T-cell (primary cell): ENCODE data around the gene ALDH3A2. TPM values are rescaled to one million over a fixed set of nuclear protein-coding genes. Genes with fewer than 3 reads are reported as not detected.
A peak's percentile ranks its signal among the peaks of the same experiment; 100 is the strongest.

Experiments used
- ATAC-seq, 4 experiments: fragments of 200-7000 bp in 3 of 4; fragments of 150-1000 bp in 1 of 4; cut with Tn5 transposase; replicated peaks in 1 of 4; 1 replicate in 3 of 4; 2 replicates in 1 of 4; pipeline ENCODE4 v1.10.0; 2021; ENCODE audit warnings: moderate library complexity in 3 of 4, mild to moderate bottlenecking in 2 of 4, moderate number of reproducible peaks in 1 of 4
- CTCF ChIA-PET, 2 donors: fragments of 300-600 bp; sonication (Branson Sonifier 250); formaldehyde crosslinking; loops; one replicate each; lab custom pipeline; 2022; ENCODE audit warnings: antibody characterized with exemption in 2 of 2; lab: Charles Lee
- POLR2A ChIA-PET, 2 donors: fragments of 300-600 bp; sonication (Branson Sonifier 250); formaldehyde crosslinking; loops; one replicate each; lab custom pipeline; 2022; ENCODE audit warnings: antibody characterized with exemption in 2 of 2; lab: Charles Lee
- DNase-seq, 35 experiments: peaks; one replicate each; pipeline versions ENCODE4 v3.0.0 to v3.0.0-alpha.2; 2013 to 2023
- H3K27ac ChIP-seq: one replicate; pipeline ENCODE4 v1.5.1; 2013; ENCODE audit warnings: low read length
- H3K27me3 ChIP-seq, 2 experiments: replicated peaks in 1 of 2; 1 replicate in 1 of 2; 2 replicates in 1 of 2; pipeline versions ENCODE4 v1.6.1 to v1.7.0; 2013; ENCODE audit warnings: low read length in 1 of 2, mixed read lengths in 1 of 2; ENCODE audit not compliant: control insufficient read depth in 2 of 2, insufficient read depth in 2 of 2; ENCODE audit errors: extremely low read depth in 1 of 2
- H3K36me3 ChIP-seq, 2 donors: 1 replicate in 1 of 2; 2 replicates in 1 of 2; pipeline versions ENCODE4 v1.6.1 to v1.7.0; 2013; ENCODE audit warnings: low read length in 1 of 2; ENCODE audit not compliant: control insufficient read depth in 2 of 2, insufficient read depth in 1 of 2; ENCODE audit errors: extremely low read depth in 1 of 2
- H3K4me1 ChIP-seq, 2 experiments: 1 replicate in 1 of 2; 2 replicates in 1 of 2; pipeline versions ENCODE4 v1.6.1 to v1.7.0; 2013; ENCODE audit warnings: low read length in 2 of 2, mixed read lengths in 1 of 2; ENCODE audit not compliant: insufficient read depth in 2 of 2, control insufficient read depth in 1 of 2; ENCODE audit errors: extremely low read depth in 1 of 2
- H3K4me3 ChIP-seq, 2 donors: 1 replicate in 1 of 2; 2 replicates in 1 of 2; pipeline versions ENCODE4 v1.5.1 to v1.7.0; 2013; ENCODE audit warnings: mild to moderate bottlenecking in 2 of 2, low read length in 1 of 2, moderate library complexity in 1 of 2; ENCODE audit not compliant: control insufficient read depth in 1 of 2; ENCODE audit errors: extremely low read depth in 1 of 2
- H3K9me3 ChIP-seq: 2 replicates; pipeline ENCODE4 v1.7.0; 2013
- H3K27ac Mint-ChIP-seq, 2 donors: one replicate each; pipeline ENCODE4 v1.8.0; 2020 to 2021; ENCODE audit warnings: mild to moderate bottlenecking in 2 of 2, mixed read lengths in 2 of 2
- H3K27me3 Mint-ChIP-seq, 2 donors: one replicate each; pipeline ENCODE4 v1.8.0; 2021 to 2022; ENCODE audit warnings: mixed read lengths in 2 of 2
- H3K36me3 Mint-ChIP-seq: one replicate; pipeline ENCODE4 v1.8.0; 2021; ENCODE audit warnings: mixed read lengths
- H3K4me1 Mint-ChIP-seq, 3 donors: one replicate each; pipeline ENCODE4 v1.8.0; 2020 to 2022; ENCODE audit warnings: mixed read lengths in 3 of 3, mild to moderate bottlenecking in 1 of 3
- H3K4me3 Mint-ChIP-seq, 3 donors: one replicate each; pipeline ENCODE4 v1.8.0; 2020 to 2022; ENCODE audit warnings: mild to moderate bottlenecking in 3 of 3, mixed read lengths in 3 of 3, moderate library complexity in 3 of 3
- H3K9me3 Mint-ChIP-seq, 3 donors: one replicate each; pipeline ENCODE4 v1.8.0; 2020 to 2022; ENCODE audit warnings: mixed read lengths in 3 of 3
- WGBS: methylation state at CpG from one replicate; pipeline ENCODE4 v1.1.5; 2013; ENCODE audit warnings: missing lambda C conversion rate; ENCODE audit not compliant: insufficient coverage; 5-methylcytosine and 5-hydroxymethylcytosine counted together
- total RNA-seq, 35 experiments: library from RNA in 6 of 35; stranded (reverse) in 6 of 35; fragments of 120-200 nt in 1 of 35; gene quantifications; one replicate each; pipeline versions ENCODE4 v1.2.1 to v1.2.4 and lab custom pipeline; 2013 to 2026

Gene ALDH3A2
- total RNA-seq, 5 donors from 2014 or later (not counting 1 experiment from before 2014, with no cell fraction given): 21.9 to 38.0 (median 35.7) TPM

DNA sequence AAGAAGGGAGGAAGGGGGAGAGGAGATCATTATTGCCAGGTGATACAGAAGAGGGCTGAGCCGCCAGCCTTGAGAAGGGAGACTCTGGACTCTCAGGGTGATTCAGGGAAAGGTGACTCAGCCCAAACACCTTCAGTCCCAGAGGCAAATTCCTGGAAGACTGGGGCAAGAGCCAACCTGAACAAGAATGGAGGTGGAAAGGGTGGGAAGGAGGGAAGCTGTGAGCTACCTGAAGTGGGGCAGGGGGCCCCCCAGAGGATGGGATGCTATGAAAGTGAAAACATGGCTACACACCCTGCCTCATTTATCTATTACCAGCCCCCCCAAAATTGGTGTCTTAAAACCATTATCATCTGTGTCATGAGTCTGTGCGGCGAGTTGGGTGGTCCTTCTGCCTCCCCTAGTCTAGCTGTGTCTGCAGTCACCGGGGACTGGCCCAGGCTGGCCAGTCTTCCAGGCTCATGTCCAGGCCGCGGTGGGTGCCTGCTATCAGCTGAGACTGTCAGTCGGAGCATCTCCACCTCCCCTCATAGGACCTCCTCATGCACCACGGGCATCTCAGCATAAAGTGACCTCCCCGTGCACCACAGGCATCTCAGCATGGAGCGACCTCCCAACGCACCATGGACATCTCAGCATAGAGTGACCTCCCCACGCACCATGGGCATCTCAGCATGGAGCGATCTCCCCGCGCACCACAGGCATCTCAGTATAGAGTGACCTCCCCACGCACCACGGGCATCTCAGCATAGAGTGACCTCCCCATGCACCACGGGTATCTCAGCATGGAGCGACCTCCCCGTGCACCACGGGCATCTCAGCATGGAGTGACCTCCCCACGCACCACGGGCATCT is 71.0 kb downstream of the ALDH3A2 start:
- H3K36me3 ChIP-seq: no peaks in the 10 kb centered on the region
- Mint-ChIP-seq H3K36me3 (no peaks in the 10 kb centered on the region), H3K9me3 (no peaks in the 10 kb centered on the region), H3K4me3 (no peak overlapping the region), H3K27ac (no peak overlapping the region), H3K4me1 (peaks cover 7 to 13% (median 9%) of the 10 kb centered on the region in 3 donors), H3K27me3 (peaks cover 0 to 3% of the 10 kb centered on the region in 2 donors)
- WGBS: 90% methylated on average over 22 of the region's 23 CpGs
- H3K4me1 ChIP-seq: peaks cover 3 to 10% of the 10 kb centered on the region in 2 experiments
- no peak for DNase-seq
- ChIA-PET POLR2A (no interaction called here), CTCF (interaction anchor here in 1 of 2 donors (0.8 kb wide), 1 partner anchor 29 kb away, joined by 5 read pairs; no protein-coding TSS in a partner anchor)
- ATAC-seq: no peak
- peaks cover 0 to 13% of the 10 kb centered on the region in 2 experiments for H3K27me3 ChIP-seq
- H3K9me3 ChIP-seq: no peaks in the 10 kb centered on the region
- H3K4me3 ChIP-seq: no peak overlapping the region
- H3K27ac ChIP-seq: no peak overlapping the region

DNA sequence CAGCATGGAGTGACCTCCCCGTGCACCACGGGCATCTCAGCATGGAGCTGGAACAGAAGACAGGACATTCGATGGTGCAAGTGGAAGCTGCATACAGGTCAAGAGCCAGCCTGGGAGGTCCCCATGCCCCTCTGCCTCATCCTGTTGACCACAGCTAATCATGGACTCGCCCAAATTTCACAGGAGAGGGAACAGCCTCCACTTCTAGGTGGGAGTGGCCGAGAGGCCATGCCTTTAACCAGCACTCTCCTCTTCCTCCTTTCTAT is 71.6 kb downstream of the ALDH3A2 start:
- H3K27me3 ChIP-seq: peaks cover 0 to 13% of the 10 kb centered on the region in 2 experiments
- 89% methylated on average over 4 of the region's 5 CpGs for WGBS
- ChIA-PET CTCF (interaction anchor here (0.5 to 0.8 kb wide), 2 partner anchors 29 to 44 kb away, joined by 5 to 9 read pairs; no protein-coding TSS in a partner anchor), POLR2A (no interaction called here)
- peaks cover 3 to 15% of the 10 kb centered on the region in 2 experiments for H3K4me1 ChIP-seq
- peaks cover 11 to 16% (median 12%) of the 10 kb centered on the region in 3 donors for H3K4me1 Mint-ChIP-seq
- H3K27ac Mint-ChIP-seq: no peak overlapping the region
- H3K36me3 Mint-ChIP-seq: no peaks in the 10 kb centered on the region
- no peak overlapping the region for H3K4me3 Mint-ChIP-seq
- H3K9me3 Mint-ChIP-seq: no peaks in the 10 kb centered on the region
- H3K27ac ChIP-seq: no peak overlapping the region
- DNase-seq (no peak), ATAC-seq (no peak)
- H3K27me3 Mint-ChIP-seq: peaks cover 0 to 3% of the 10 kb centered on the region in 2 donors
- no peaks in the 10 kb centered on the region for H3K36me3 ChIP-seq
- H3K4me3 ChIP-seq: no peak overlapping the region
- H3K9me3 ChIP-seq: no peaks in the 10 kb centered on the region

DNA sequence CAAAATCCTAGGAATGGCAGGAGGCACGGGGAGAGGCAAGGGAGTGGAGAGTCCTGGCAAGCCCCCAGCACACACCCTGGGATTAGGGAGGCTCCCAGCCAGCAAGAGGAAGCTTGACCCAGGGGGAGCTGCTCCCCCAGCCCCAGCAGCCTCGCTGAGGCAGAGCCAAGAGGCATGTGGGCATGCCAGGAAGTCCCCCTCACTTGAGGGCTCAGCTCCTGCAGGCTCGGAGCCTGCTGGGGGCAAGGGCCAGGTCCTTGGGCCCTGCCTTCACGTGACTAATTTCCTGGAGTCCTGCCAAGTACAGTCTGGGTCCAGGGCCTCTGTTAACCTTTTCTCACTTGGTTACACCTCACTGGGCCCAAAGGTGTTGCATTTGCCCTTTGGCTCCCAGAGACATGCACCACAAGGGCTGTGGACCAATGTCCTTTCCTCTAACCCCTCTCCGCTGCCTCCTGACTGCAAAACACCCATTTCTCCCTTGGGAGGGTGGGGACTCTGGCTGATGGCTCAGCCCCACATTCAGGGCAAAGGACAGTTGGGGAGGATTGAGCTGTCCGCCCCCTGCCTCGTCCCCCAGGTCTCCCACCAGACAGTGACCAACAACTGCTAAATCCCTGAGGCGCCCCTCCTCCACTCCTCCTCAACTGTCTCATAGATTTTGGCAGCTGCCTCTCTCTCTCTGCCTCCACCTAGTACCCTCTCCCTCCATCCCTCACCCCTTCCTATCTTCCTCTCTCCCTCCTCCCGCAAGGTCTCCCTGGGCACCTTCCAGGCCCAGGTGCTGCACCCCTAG is 72.3 kb downstream of the ALDH3A2 start:
- Histone ChIP-seq H3K4me1 (peaks cover 6 to 16% of the 10 kb centered on the region in 2 experiments), H3K27me3 (peaks cover 0 to 13% of the 10 kb centered on the region in 2 experiments), H3K4me3 (no peak overlapping the region), H3K9me3 (no peaks in the 10 kb centered on the region), H3K36me3 (no peaks in the 10 kb centered on the region), H3K27ac (no peak overlapping the region)
- POLR2A ChIA-PET: no interaction called here
- Mint-ChIP-seq H3K4me1 (peaks cover 17 to 23% (median 19%) of the 10 kb centered on the region in 3 donors), H3K27ac (peak overlapping the region in 1 of 2 donors; percentile 31), H3K4me3 (no peak overlapping the region), H3K36me3 (no peaks in the 10 kb centered on the region), H3K9me3 (no peaks in the 10 kb centered on the region), H3K27me3 (peaks cover 0 to 3% of the 10 kb centered on the region in 2 donors)
- 56% methylated on average over 7 of the region's 9 CpGs for WGBS
- DNase-seq: no peak
- CTCF ChIA-PET: interaction anchor here (0.5 to 0.8 kb wide), 2 partner anchors 28 to 43 kb away, joined by 5 to 9 read pairs; no protein-coding TSS in a partner anchor
- ATAC-seq: no peak

DNA sequence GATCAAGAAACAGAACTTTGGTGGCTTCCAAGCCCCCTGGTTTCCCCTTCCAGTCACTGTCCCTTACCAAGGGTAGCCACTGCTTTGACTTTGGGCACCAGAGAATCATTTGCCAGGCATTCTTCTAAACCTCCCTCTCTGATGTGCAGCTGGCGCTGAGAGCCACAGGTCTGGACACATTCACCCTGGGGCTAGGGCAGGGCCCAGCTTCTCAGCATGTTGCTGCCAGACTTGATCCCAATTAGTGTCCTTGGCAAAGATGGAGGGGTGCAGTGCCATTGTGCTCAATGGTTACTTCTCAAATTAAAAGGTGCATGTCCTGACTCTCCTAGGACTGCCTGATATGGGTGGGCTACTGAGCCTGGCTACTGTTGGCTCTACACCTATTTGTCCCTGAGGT is 75.4 kb downstream of the ALDH3A2 start:
- DNase-seq (no peak), ATAC-seq (peak in 1 of 4 experiments; percentile 6)
- Mint-ChIP-seq H3K27ac (peak overlapping the region; percentile 71 to 87), H3K36me3 (no peaks in the 10 kb centered on the region), H3K4me3 (peak overlapping the region; percentile 60 to 86 (median 63)), H3K27me3 (peaks cover 0 to 3% of the 10 kb centered on the region in 2 donors), H3K9me3 (no peaks in the 10 kb centered on the region), H3K4me1 (peaks cover 25 to 28% (median 26%) of the 10 kb centered on the region in 3 donors)
- 100% methylated on average over 1 of the region's 1 CpG for WGBS
- ChIA-PET POLR2A (no interaction called here), CTCF (interaction anchor here in 1 of 2 donors (0.7 kb wide), 1 partner anchor 17 kb away, joined by 4 read pairs; no protein-coding TSS in a partner anchor)
- Histone ChIP-seq H3K27ac (peak overlapping the region; percentile 49), H3K4me3 (peak overlapping the region in 1 of 2 donors; percentile 40), H3K4me1 (peaks cover 6 to 18% of the 10 kb centered on the region in 2 experiments), H3K27me3 (peaks cover 0 to 5% of the 10 kb centered on the region in 2 experiments), H3K36me3 (no peaks in the 10 kb centered on the region), H3K9me3 (no peaks in the 10 kb centered on the region)

DNA sequence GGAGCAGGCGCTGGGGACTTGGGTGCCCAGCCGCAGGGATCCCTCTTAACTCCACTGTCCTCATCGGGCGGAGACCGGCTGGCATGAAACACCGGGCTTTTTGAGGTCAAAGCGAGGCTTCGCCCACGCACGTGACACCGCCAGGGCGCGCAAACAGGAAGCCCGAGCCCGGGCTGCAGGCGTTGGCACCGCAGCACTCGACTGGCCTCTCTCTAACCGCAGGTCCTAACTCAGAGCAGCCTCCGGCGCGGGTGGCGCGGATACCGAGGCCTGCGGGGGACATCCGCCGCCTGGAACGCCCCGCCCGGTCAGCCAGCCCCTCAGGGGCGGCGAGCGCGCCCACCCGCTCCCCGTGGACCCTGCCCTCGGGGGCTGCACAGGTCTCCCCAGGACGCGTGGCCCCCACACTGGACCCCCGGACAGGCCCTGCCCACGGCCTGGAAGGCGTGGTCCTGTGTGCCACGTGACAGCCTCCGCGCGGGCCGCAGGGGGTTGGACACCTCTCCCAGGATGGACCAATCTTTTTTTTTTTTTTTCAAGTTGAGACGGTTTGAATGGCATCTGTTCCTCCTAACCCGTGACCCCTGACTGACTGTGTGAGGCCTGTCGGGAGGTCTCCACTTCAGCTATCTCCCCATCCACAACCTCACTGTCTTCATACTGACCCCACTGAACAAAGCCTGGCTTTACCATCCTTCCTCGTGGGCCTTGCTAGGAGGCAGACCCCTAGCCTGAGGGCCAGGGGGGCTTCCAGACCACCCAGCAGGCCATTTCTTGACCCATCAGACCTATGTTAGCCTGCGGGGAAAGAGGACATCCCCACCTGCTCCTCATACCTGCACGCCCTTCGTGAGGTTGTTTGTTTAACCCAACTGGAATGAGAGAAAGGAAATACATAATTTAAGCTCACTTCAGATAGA is 76.2 kb downstream of the ALDH3A2 start:
- DNase-seq (peak in 32 of 35 experiments; percentile 9 to 68 (median 31)), ATAC-seq (peak; percentile 56 to 88 (median 75))
- 21% methylated on average over 50 of the region's 55 CpGs for WGBS
- Histone ChIP-seq H3K9me3 (no peaks in the 10 kb centered on the region), H3K4me3 (peak overlapping the region; percentile 1 to 40), H3K27ac (peak overlapping the region; percentile 49), H3K4me1 (peaks cover 6 to 18% of the 10 kb centered on the region in 2 experiments), H3K27me3 (peaks cover 0 to 5% of the 10 kb centered on the region in 2 experiments), H3K36me3 (no peaks in the 10 kb centered on the region)
- Mint-ChIP-seq H3K27ac (peak overlapping the region; percentile 83 to 90), H3K4me3 (peak overlapping the region; percentile 62 to 86 (median 63)), H3K4me1 (peaks cover 25 to 28% (median 26%) of the 10 kb centered on the region in 3 donors), H3K9me3 (no peaks in the 10 kb centered on the region), H3K36me3 (no peaks in the 10 kb centered on the region), H3K27me3 (peaks cover 0 to 3% of the 10 kb centered on the region in 2 donors)
- ChIA-PET CTCF (no interaction called here), POLR2A (no interaction called here)
